Left ventricle myocardium inferior (tissue), 1 donor: Measurements from ENCODE around the gene CRKL. TPM values are rescaled to one million over a fixed set of nuclear protein-coding genes. Genes with fewer than 3 reads are reported as not detected.

Experiments
- DNase-seq: peaks from one replicate; pipeline ENCODE4 v3.0.0-alpha.2; 2020
- H3K27ac ChIP-seq: fragments of 200-600 bp; replicated peaks from 2 replicates; pipeline ENCODE4 v1.8.0; 2021
- H3K27me3 ChIP-seq: fragments of 200-600 bp; 2 replicates; pipeline ENCODE4 v1.8.0; 2021; ENCODE audit warnings: low read depth
- H3K36me3 ChIP-seq: fragments of 200-600 bp; 2 replicates; pipeline ENCODE4 v1.8.0; 2021
- H3K4me1 ChIP-seq: fragments of 200-600 bp; 2 replicates; pipeline ENCODE4 v1.8.0; 2021
- H3K4me3 ChIP-seq: fragments of 200-600 bp; 2 replicates; pipeline ENCODE4 v1.8.0; 2021; ENCODE audit warnings: mild to moderate bottlenecking, moderate library complexity
- H3K9me3 ChIP-seq: fragments of 200-600 bp; replicated peaks from 2 replicates; pipeline ENCODE4 v1.8.0; 2021
- intact Hi-C: fragments of 100-400 bp; cut with micrococcal nuclease; formaldehyde crosslinking; loops from one replicate; pipeline ENCODE4 v1.11.0; 2022
- total RNA-seq: library from RNA; stranded (reverse); fragmentation: NEBNext Ultra II Directional; extraction: Animal tissue kit (Norgen Biotek cat#: 25700); gene quantifications from one replicate; pipeline ENCODE4 v1.2.1, GENCODE V29; 2021
- TF ChIP-seq, protein P1 (sequence below): fragments of 200-600 bp; IDR thresholded peaks from 2 replicates; pipeline ENCODE4 v1.8.0; 2021; ENCODE audit warnings: antibody characterized with exemption, mild to moderate bottlenecking, borderline replicate concordance
- donor health status: DM: no; HTN: yes; CAD: no; lungs with severe emphysema.

CRKL gene
- total RNA-seq, 1 donor from 2014 or later, result 52.6 TPM

DNA sequence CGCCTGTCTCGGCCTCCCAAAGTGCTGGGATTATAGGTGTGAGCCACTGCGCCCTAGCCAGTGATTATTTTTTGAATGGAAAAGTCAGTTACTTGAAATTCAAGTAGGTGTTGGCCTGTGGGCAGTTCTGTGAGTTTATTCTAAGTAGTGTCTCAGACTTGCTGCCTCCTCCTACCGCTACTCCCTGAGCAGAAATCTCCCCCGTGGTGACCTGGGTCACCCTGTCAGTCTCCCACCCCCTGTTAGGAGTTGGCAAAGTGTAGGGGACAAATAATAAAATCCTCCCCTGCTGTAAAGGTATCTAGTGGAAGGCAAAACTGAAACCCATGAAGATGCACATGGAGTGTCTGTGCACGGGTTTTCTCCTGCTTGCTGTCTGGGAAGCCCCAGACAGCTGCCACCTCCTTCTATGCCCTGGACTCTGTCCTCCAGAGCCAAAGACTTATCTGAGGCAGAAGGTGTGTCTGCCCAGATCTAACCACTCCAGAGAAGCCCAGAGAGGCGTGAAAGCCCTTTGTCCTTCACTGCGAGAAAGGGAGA is 32.1 kb upstream of the CRKL start:
- Histone ChIP-seq H3K36me3 (peaks cover 84% of the 10 kb centered on the region), H3K27ac (peak overlapping the region; percentile 79), H3K4me1 (peaks cover 30% of the 10 kb centered on the region), H3K9me3 (no peaks in the 10 kb centered on the region), H3K27me3 (no peaks in the 10 kb centered on the region), H3K4me3 (no peak overlapping the region)
- TF ChIP-seq, protein P1, sequence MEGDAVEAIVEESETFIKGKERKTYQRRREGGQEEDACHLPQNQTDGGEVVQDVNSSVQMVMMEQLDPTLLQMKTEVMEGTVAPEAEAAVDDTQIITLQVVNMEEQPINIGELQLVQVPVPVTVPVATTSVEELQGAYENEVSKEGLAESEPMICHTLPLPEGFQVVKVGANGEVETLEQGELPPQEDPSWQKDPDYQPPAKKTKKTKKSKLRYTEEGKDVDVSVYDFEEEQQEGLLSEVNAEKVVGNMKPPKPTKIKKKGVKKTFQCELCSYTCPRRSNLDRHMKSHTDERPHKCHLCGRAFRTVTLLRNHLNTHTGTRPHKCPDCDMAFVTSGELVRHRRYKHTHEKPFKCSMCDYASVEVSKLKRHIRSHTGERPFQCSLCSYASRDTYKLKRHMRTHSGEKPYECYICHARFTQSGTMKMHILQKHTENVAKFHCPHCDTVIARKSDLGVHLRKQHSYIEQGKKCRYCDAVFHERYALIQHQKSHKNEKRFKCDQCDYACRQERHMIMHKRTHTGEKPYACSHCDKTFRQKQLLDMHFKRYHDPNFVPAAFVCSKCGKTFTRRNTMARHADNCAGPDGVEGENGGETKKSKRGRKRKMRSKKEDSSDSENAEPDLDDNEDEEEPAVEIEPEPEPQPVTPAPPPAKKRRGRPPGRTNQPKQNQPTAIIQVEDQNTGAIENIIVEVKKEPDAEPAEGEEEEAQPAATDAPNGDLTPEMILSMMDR, result no peak
- no peak for DNase-seq
- intact Hi-C loops, result no loop called here

DNA sequence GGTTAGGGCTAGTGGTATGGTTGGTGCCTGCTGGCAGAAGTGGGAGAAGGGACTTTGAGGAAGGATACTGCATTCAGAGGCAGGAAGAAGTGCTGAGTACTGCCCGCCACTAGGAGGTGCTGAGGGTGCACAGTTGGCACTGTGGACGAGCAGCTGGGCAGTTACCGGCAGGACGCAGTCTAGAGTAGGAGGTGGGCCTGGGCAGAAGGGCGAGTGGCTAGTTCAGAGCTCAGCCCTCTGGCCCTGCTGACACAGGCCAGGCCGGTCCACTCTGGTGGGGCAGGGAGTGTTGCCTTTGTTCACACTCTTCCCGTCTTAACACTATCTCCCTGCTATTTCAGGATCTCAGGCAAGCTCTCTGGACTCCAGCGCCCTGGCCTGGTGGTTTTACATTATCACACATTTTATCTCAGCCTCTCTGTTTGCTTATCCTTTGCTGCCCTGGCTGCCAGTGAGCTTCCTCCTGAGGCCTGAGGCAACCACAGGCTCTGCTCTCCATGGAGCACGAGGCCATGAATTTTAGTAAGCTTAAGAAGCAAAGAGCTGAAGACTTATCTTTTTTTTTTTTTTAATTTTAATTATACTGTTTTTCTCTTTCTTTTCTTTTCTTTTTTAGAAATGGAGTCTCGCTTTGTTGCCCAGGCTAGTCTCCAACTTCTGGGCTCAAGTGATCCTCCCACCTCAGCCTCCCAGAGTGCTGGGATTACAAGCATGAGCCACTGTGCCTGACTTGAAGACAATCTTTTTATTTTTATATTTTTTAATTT is 31.5 kb upstream of the CRKL start:
- H3K27me3 ChIP-seq, result no peaks in the 10 kb centered on the region
- TF ChIP-seq, protein P1, result peak; percentile 80
- H3K4me3 ChIP-seq, result no peak overlapping the region
- peaks cover 30% of the 10 kb centered on the region for H3K4me1 ChIP-seq
- no peaks in the 10 kb centered on the region for H3K9me3 ChIP-seq
- intact Hi-C loops, result no loop called here
- peaks cover 83% of the 10 kb centered on the region for H3K36me3 ChIP-seq
- H3K27ac ChIP-seq, result peak overlapping the region; percentile 79
- DNase-seq, result peak; percentile 75

DNA sequence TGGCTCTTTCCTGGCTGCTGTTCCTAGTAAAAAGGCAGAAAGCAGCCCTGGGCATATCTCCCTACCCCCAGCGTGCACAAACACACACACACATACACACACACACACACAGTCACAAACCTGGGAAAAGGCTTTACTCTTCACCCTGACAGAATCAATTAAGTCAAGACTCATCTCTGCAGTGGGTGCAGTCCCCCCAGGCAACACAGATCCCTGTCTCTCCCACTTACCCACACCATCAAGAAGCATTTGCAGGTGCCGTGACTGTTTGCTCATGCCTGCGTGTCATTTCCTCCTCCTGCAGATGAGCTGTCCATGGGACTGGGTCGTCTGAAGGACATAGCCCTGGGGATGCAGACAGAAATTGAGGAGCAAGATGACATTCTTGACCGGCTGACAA is 29.8 kb upstream of the CRKL start:
- H3K36me3 ChIP-seq, result peaks cover 67% of the 10 kb centered on the region
- no peak overlapping the region for H3K4me3 ChIP-seq
- H3K27ac ChIP-seq, result no peak overlapping the region
- TF ChIP-seq, protein P1, result no peak
- H3K4me1 ChIP-seq, result peaks cover 30% of the 10 kb centered on the region
- H3K27me3 ChIP-seq, result no peaks in the 10 kb centered on the region
- H3K9me3 ChIP-seq, result no peaks in the 10 kb centered on the region
- no peak for DNase-seq
- intact Hi-C loops, result no loop called here

DNA sequence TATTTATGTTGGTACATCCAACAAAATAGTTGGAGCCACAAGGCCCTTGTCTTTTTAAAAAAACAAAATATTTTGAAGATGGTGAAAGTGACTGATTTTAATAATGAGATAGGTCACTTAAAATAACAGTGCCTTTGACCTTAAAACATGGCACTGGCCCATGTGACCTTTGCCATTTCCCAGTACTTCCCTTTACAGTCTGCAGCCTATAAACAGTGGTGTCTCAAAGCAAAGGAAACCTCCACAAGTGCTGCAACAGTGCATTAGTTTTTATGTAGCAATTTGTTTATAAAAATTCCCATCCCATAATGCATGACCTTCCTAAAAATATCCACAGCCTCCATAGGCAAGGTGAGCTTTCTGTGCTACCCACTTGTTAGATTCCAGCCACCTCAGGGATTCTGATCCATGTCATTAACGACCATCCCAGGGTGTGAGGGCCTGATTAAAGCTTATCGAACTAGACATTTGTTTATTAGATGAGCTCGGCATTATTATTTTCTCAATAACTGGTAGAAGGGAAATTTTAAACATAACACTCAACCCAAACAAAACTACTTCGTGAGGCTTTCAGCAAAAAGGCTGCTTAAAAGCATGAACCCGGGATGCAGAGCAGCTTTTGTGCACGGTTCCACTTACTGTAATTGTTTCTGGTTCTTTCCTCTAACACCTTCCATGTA is 28.0 kb upstream of the CRKL start:
- TF ChIP-seq, protein P1, result no peak
- intact Hi-C loops, result no loop called here
- H3K36me3 ChIP-seq, result peaks cover 50% of the 10 kb centered on the region

DNA sequence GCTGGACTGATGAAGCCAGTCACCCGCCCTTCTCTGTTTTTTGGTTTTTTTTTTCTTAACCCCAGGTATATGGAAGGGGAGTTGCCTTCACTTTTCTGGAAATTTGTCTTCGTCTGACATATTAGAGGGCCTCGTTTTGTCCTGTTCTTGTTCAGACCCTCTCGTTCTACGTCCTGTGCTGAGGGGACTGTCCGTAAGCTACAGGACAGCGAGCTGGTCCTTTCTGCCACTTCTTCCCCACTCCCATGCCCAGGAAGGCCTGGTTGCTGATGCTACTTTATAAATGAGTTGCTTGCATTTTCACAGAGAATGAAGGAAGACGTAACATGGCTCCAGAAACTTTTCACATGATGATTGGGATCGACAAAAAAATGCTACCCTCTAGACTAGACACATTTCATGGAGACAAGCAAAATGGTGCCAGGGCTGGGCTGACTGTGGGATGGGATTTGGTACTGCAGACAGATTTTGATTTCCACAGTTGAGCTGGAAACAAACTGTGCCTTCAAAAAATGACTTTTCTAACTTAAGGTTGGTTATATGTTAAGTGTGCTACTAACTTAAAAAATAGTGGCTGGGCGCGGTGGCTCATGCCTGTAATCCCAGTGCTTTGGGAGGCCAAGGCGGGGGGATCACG is 27.2 kb upstream of the CRKL start:
- H3K4me3 ChIP-seq, result no peak overlapping the region
- H3K4me1 ChIP-seq, result peaks cover 20% of the 10 kb centered on the region
- H3K36me3 ChIP-seq, result peaks cover 43% of the 10 kb centered on the region
- no peaks in the 10 kb centered on the region for H3K9me3 ChIP-seq
- TF ChIP-seq, protein P1, result no peak
- no peak for DNase-seq
- H3K27me3 ChIP-seq, result no peaks in the 10 kb centered on the region
- intact Hi-C loops, result no loop called here
- H3K27ac ChIP-seq, result no peak overlapping the region

More for the DNA sequence above, 28.0 kb upstream of the CRKL start:
- no peak overlapping the region for H3K27ac ChIP-seq
- no peaks in the 10 kb centered on the region for H3K9me3 ChIP-seq
- H3K27me3 ChIP-seq, result no peaks in the 10 kb centered on the region
- no peak overlapping the region for H3K4me3 ChIP-seq
- no peak for DNase-seq
- peaks cover 28% of the 10 kb centered on the region for H3K4me1 ChIP-seq
